K562 (cell line): Measurements from ENCODE around the gene MFSD2B. TPM values are rescaled to one million over a fixed set of nuclear protein-coding genes. Genes with fewer than 3 reads are reported as not detected.

ENCODE experiments used
- BRCA1 ChIP-seq, 2 experiments: fragments of 450-650 bp in 1 of 2; sonication (generic) in 1 of 2; formaldehyde crosslinking in 1 of 2; IDR thresholded peaks; 2 replicates each; pipeline versions ENCODE4 v1.5.0 to v1.6.1; 2017 to 2020; ENCODE audit warnings: mild to moderate bottlenecking in 1 of 2, missing genetic modification reagents in 1 of 2
- CAMTA2 ChIP-seq: fragments of 250-450 bp; sonication (Bioruptor Pico); conservative IDR thresholded peaks from 2 replicates; pipeline ENCODE4 v1.5.1; 2022
- CBFA2T2 ChIP-seq: fragments of 450-650 bp; conservative IDR thresholded peaks from 2 replicates; pipeline ENCODE4 v1.6.1; 2017; ENCODE audit warnings: mild to moderate bottlenecking
- CEBPG ChIP-seq, 3 experiments: fragments of 200-800 bp in 1 of 3; sonication (Bioruptor generic) in 1 of 3; sonication (generic) in 1 of 3; formaldehyde crosslinking in 1 of 3; IDR thresholded peaks in 2 of 3; conservative IDR thresholded peaks in 1 of 3; 2 replicates each; pipeline versions ENCODE4 v1.6.1 to v1.8.0; 2016 to 2022; ENCODE audit warnings: missing compliant biosample characterization in 2 of 3, missing genetic modification characterization in 2 of 3, mild to moderate bottlenecking in 1 of 3, missing genetic modification reagents in 1 of 3
- CHD1 ChIP-seq: fragments of 200-600 bp; sonication (generic); IDR thresholded peaks from one replicate; pipeline ENCODE4 v1.6.1; 2012; ENCODE audit warnings: mild to moderate bottlenecking, moderate library complexity, low read length, inconsistent platforms
- FOXJ2 ChIP-seq: fragments of 200-800 bp; sonication (Bioruptor generic); IDR thresholded peaks from 2 replicates; pipeline ENCODE4 v1.6.1; 2016; ENCODE audit warnings: missing genetic modification characterization, missing compliant biosample characterization
- HDGF ChIP-seq: fragments of 450-650 bp; IDR thresholded peaks from 2 replicates; pipeline ENCODE4 v1.6.1; 2016
- HNRNPH1 ChIP-seq: fragments of 200-400 bp; formaldehyde crosslinking; optimal IDR thresholded peaks from 2 replicates; pipeline ENCODE3; 2017; ENCODE audit warnings: low read depth, mild to moderate bottlenecking, low read length, moderate library complexity
- KLF10 ChIP-seq: fragments of 250-450 bp; sonication (Bioruptor Pico); IDR thresholded peaks from 2 replicates; pipeline ENCODE4 v1.6.1; 2021; ENCODE audit warnings: matching md5 sums
- NFE2L1 ChIP-seq: fragments of 450-650 bp; IDR thresholded peaks from 2 replicates; pipeline ENCODE4 v1.6.1; 2016; ENCODE audit warnings: missing genetic modification characterization, low read depth, mild to moderate bottlenecking, missing compliant biosample characterization, moderate library complexity, borderline replicate concordance
- OTX1 ChIP-seq: fragments of 450-650 bp; formaldehyde crosslinking; IDR thresholded peaks from 2 replicates; pipeline ENCODE4 v1.4.0; 2022; ENCODE audit warnings: mild to moderate bottlenecking
- POLR2AphosphoS2 ChIP-seq: IDR thresholded peaks from 2 replicates; pipeline ENCODE4 v1.6.1; 2012; ENCODE audit warnings: low read length, improper control_type of control experiment
- SLC30A9 ChIP-seq: fragments of 250-450 bp; sonication (Bioruptor Pico); IDR thresholded peaks from 2 replicates; pipeline ENCODE4 v1.8.0; 2022; ENCODE audit warnings: mild to moderate bottlenecking, moderate library complexity
- SMAD1 ChIP-seq: fragments of 150-350 bp; IDR thresholded peaks from 2 replicates; pipeline ENCODE4 v1.6.1; 2014; ENCODE audit warnings: low read length, low read depth; ENCODE audit not compliant: partially characterized antibody
- SMAD3 ChIP-seq: fragments of 450-650 bp; formaldehyde crosslinking; conservative IDR thresholded peaks from 2 replicates; pipeline ENCODE4 v1.4.0; 2020; ENCODE audit warnings: mild to moderate bottlenecking
- SMARCA5 ChIP-seq: fragments of 450-650 bp; IDR thresholded peaks from 2 replicates; pipeline ENCODE4 v1.6.1; 2016
- SREBF1 ChIP-seq: fragments of 150-350 bp; IDR thresholded peaks from 2 replicates; pipeline ENCODE4 v1.6.1; 2014; ENCODE audit warnings: antibody characterized with exemption, low read depth, low read length, borderline replicate concordance
- STAT6 ChIP-seq: sonication (generic); formaldehyde crosslinking; IDR thresholded peaks from 2 replicates; pipeline ENCODE4 v1.8.1; 2023; ENCODE audit warnings: mild to moderate bottlenecking, missing genetic modification reagents
- TCF7 ChIP-seq: sonication (generic); IDR thresholded peaks from 2 replicates; pipeline ENCODE4 v1.6.1; 2016; ENCODE audit warnings: antibody characterized with exemption, borderline replicate concordance
- TEAD1 ChIP-seq, 2 experiments: fragments of 450-650 bp in 1 of 2; sonication (generic) in 1 of 2; formaldehyde crosslinking; IDR thresholded peaks; 2 replicates each; pipeline versions ENCODE4 v1.4.0 to v1.8.0; 2020 to 2022; ENCODE audit warnings: mild to moderate bottlenecking in 2 of 2, missing genetic modification reagents in 1 of 2
- ZNF140 ChIP-seq: fragments of 250-450 bp; sonication (Bioruptor Pico); IDR thresholded peaks from 2 replicates; pipeline ENCODE4 v1.8.0; 2021; ENCODE audit warnings: moderate library complexity, mild to moderate bottlenecking, inconsistent platforms
- ZNF146 ChIP-seq: IDR thresholded peaks from one replicate; pipeline ENCODE4 v1.6.1; 2018; ENCODE audit warnings: missing compliant biosample characterization; ENCODE audit not compliant: unreplicated experiment
- ZNF263 ChIP-seq: sonication (generic); formaldehyde crosslinking; IDR thresholded peaks from 2 replicates; pipeline ENCODE4 v1.8.0; 2022; ENCODE audit warnings: mild to moderate bottlenecking, missing genetic modification reagents, borderline replicate concordance
- ZNF445 ChIP-seq: fragments of 250-450 bp; sonication (Bioruptor Pico); IDR thresholded peaks from 2 replicates; pipeline ENCODE4 v1.4.0; 2020; ENCODE audit warnings: low read depth, mild to moderate bottlenecking, moderate library complexity
- ZNF507 ChIP-seq: conservative IDR thresholded peaks from 2 replicates; pipeline ENCODE4 v1.6.1; 2017; ENCODE audit warnings: missing genetic modification characterization, missing compliant biosample characterization
- ZNF644 ChIP-seq: fragments of 200-800 bp; sonication (Bioruptor generic); IDR thresholded peaks from 2 replicates; pipeline ENCODE4 v1.6.1; 2016; ENCODE audit warnings: low read depth, missing genetic modification characterization, missing compliant biosample characterization
- polyA plus RNA-seq, 8 experiments: library from polyadenylated mRNA; depleted of rRNA in 4 of 8; stranded (reverse) in 5 of 8; unstranded in 3 of 8; fragments of >200 nt; fragmentation: Nextera tagmentation in 2 of 8; fragmentation: Illumina TruSeq in 1 of 8; extraction: Ambion mirVana in 2 of 8; extraction: Trizol in 1 of 8; gene quantifications; 2 replicates each; pipeline versions ENCODE4 v1.2.1 to v1.2.3, GENCODE V29; 2011 to 2014; ENCODE audit warnings: inconsistent platforms in 1 of 8, missing spikeins in 1 of 8
- total RNA-seq, 7 experiments: library from RNA; depleted of rRNA in 6 of 7; stranded (reverse); fragments of >200 nt in 6 of 7; fragmentation: Illumina TruSeq in 2 of 7; extraction: Trizol in 2 of 7; gene quantifications; 2 replicates each; pipeline versions ENCODE4 v1.2.1 to v1.2.3, GENCODE V29; 2011 to 2021; ENCODE audit warnings: low replicate concordance in 1 of 7
- TF ChIP-seq, protein P1 (sequence below): fragments of 200-800 bp; sonication (Bioruptor generic); IDR thresholded peaks from 2 replicates; pipeline ENCODE4 v1.6.1; 2017; ENCODE audit warnings: missing genetic modification characterization, missing compliant biosample characterization

MFSD2B gene
- total and polyA plus RNA-seq, 9 of the 15 experiments (the other 6 are each of a cell fraction or from before 2014, with no cell fraction given) = 2.6 to 10.9 (median 6.8) TPM

GRCh38 chr2:24046930-24047702 lies 37.2 kb downstream of the MFSD2B start, which contains the start of gene WDCP (continued):
- no peak for TF ChIP-seq STAT6
- no peak for TF ChIP-seq ZNF644 (tag)
- peak; percentile 92 for TF ChIP-seq OTX1 (CRISPR knock-in tag)
- no peak for TF ChIP-seq CAMTA2 (CRISPR knock-in tag)
- TF ChIP-seq SLC30A9 (CRISPR knock-in tag) = no peak
- TF ChIP-seq ZNF140 (CRISPR knock-in tag) = no peak
- TF ChIP-seq SREBF1 = no peak
- no peak for TF ChIP-seq FOXJ2
- peak; percentile 32 for TF ChIP-seq SMAD1
- TF ChIP-seq NFE2L1 (tag) = no peak
- TF ChIP-seq SMAD3 (CRISPR knock-in tag) = no peak
- TF ChIP-seq BRCA1 (IDR thresholded peaks at IDR 0.05) = no peak
- TF ChIP-seq BRCA1 (CRISPR knock-in tag; IDR thresholded peaks at IDR 0.05) = no peak
- no peak for TF ChIP-seq TEAD1 (CRISPR knock-in tag; IDR thresholded peaks at IDR 0.05)
- no peak for TF ChIP-seq ZNF507 (tag)
- TF ChIP-seq POLR2AphosphoS2 = peak; percentile 75; the same call in 1 of the 2 replicates
- TF ChIP-seq, protein P1, sequence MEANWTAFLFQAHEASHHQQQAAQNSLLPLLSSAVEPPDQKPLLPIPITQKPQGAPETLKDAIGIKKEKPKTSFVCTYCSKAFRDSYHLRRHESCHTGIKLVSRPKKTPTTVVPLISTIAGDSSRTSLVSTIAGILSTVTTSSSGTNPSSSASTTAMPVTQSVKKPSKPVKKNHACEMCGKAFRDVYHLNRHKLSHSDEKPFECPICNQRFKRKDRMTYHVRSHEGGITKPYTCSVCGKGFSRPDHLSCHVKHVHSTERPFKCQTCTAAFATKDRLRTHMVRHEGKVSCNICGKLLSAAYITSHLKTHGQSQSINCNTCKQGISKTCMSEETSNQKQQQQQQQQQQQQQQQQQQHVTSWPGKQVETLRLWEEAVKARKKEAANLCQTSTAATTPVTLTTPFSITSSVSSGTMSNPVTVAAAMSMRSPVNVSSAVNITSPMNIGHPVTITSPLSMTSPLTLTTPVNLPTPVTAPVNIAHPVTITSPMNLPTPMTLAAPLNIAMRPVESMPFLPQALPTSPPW (CRISPR knock-in tag) = no peak
- no peak for TF ChIP-seq CBFA2T2
- no peak for TF ChIP-seq KLF10 (CRISPR knock-in tag)
- no peak for TF ChIP-seq ZNF146 (CRISPR knock-in tag)
- no peak for TF ChIP-seq ZNF445
- TF ChIP-seq HDGF = no peak
- TF ChIP-seq CEBPG (CRISPR knock-in tag; IDR thresholded peaks at IDR 0.05) = no peak
- TF ChIP-seq CEBPG (tag; conservative IDR thresholded peaks at IDR 0.05 in 1 of 2, IDR thresholded peaks at IDR 0.05 in 1 of 2) = no peak
- TF ChIP-seq TCF7 = no peak
- TF ChIP-seq CHD1 = no peak
- peak; percentile 17; the same call in 1 of the 2 replicates for TF ChIP-seq SMARCA5
- TF ChIP-seq HNRNPH1 = no peak
- no peak for TF ChIP-seq ZNF263
